IMR-90 (cell line): ENCODE results near the gene TTC1. TPM values are rescaled to one million over a fixed set of nuclear protein-coding genes. Genes with fewer than 3 reads are reported as not detected.

Experiments used
- ATAC-seq: fragments of 200-7000 bp; cut with Tn5 transposase; 2 replicates; pipeline ENCODE4 v1.9.1; 2020; ENCODE audit warnings: low read depth, mild to moderate bottlenecking, moderate library complexity
- BruUV-seq: library from RNA; stranded (reverse); fragments of 400-500 nt; replicated peaks from 2 replicates; lab custom pipeline; 2021; lab: Mats Ljungman, UMichigan
- CTCF ChIA-PET: fragments of 300-600 bp; formaldehyde crosslinking; extraction: SDS; loops from one replicate; lab custom pipeline; 2021; ENCODE audit warnings: antibody characterized with exemption; lab: Yijun Ruan, JAX
- POLR2A ChIA-PET: fragments of 300-600 bp; sonication (Branson Sonifier 250); formaldehyde crosslinking; loops from one replicate; lab custom pipeline; 2022; ENCODE audit warnings: antibody characterized with exemption; ENCODE audit not compliant: unreplicated experiment; lab: Charles Lee
- DNase-seq: peaks from one replicate; pipeline ENCODE4 v3.0.0; 2013
- H2AFZ ChIP-seq: replicated peaks from 2 replicates; pipeline ENCODE3; 2013; ENCODE audit warnings: low read length, mild to moderate bottlenecking; ENCODE audit not compliant: poor library complexity
- H2AK5ac ChIP-seq: 2 replicates; pipeline ENCODE4 v1.6.1; 2013; ENCODE audit warnings: low read depth, low read length, inconsistent platforms
- H2AK9ac ChIP-seq: replicated peaks from 2 replicates; pipeline ENCODE3; 2013; ENCODE audit warnings: mild to moderate bottlenecking, low read depth, low read length, moderate library complexity; ENCODE audit not compliant: poor library complexity
- H2BK120ac ChIP-seq: 2 replicates; pipeline ENCODE4 v1.6.1; 2013; ENCODE audit warnings: low read depth, low read length, inconsistent platforms
- H2BK15ac ChIP-seq: 3 replicates; pipeline ENCODE4 v1.6.1; 2013; ENCODE audit warnings: low read depth, low read length, inconsistent platforms
- H2BK20ac ChIP-seq: 2 replicates; pipeline ENCODE4 v1.6.1; 2013; ENCODE audit warnings: low read depth, mild to moderate bottlenecking, inconsistent platforms, low read length, moderate library complexity
- H2BK5ac ChIP-seq: 2 replicates; pipeline ENCODE4 v1.6.1; 2013; ENCODE audit warnings: mild to moderate bottlenecking, low read depth, low read length, inconsistent platforms; ENCODE audit not compliant: poor library complexity, severe bottlenecking
- H3K14ac ChIP-seq: replicated peaks from 2 replicates; pipeline ENCODE4 v1.6.1; 2013; ENCODE audit warnings: low read depth, low read length, inconsistent platforms
- H3K18ac ChIP-seq: 2 replicates; pipeline ENCODE4 v1.6.1; 2013; ENCODE audit warnings: low read depth, low read length, control low read depth
- H3K23ac ChIP-seq: 2 replicates; pipeline ENCODE4 v1.6.1; 2013; ENCODE audit warnings: low read depth, low read length, inconsistent platforms
- H3K27ac ChIP-seq: 2 replicates; pipeline ENCODE4 v1.5.1; 2013; ENCODE audit warnings: mild to moderate bottlenecking, control low read depth, low read length; ENCODE audit not compliant: insufficient read depth
- H3K27me3 ChIP-seq: 2 replicates; pipeline ENCODE4 v1.6.1; 2013; ENCODE audit warnings: low read length; ENCODE audit not compliant: control insufficient read depth, insufficient read depth
- H3K36me3 ChIP-seq: 2 replicates; pipeline ENCODE4 v1.6.1; 2013; ENCODE audit warnings: low read length, mixed read lengths; ENCODE audit not compliant: control insufficient read depth, insufficient read depth
- H3K4ac ChIP-seq: 2 replicates; pipeline ENCODE4 v1.6.1; 2013; ENCODE audit warnings: low read depth, low read length, inconsistent platforms
- H3K4me1 ChIP-seq: 2 replicates; pipeline ENCODE4 v1.6.1; 2013; ENCODE audit warnings: low read length, mixed read lengths; ENCODE audit not compliant: control insufficient read depth, insufficient read depth
- H3K4me2 ChIP-seq: 2 replicates; pipeline ENCODE4 v1.6.1; 2013; ENCODE audit warnings: low read depth, mild to moderate bottlenecking, control low read depth, low read length, moderate library complexity
- H3K4me3 ChIP-seq: 2 replicates; pipeline ENCODE4 v1.5.1; 2013; ENCODE audit warnings: low read depth, mild to moderate bottlenecking, control low read depth, low read length, moderate library complexity; ENCODE audit not compliant: insufficient read depth
- H3K56ac ChIP-seq: 2 replicates; pipeline ENCODE4 v1.6.1; 2013; ENCODE audit warnings: low read length, inconsistent platforms; ENCODE audit not compliant: insufficient read depth; ENCODE audit errors: extremely low read depth
- H3K79me1 ChIP-seq, 2 experiments: 2 replicates each; pipeline ENCODE4 v1.6.1; 2013; ENCODE audit warnings: low read length in 2 of 2, inconsistent platforms in 1 of 2, low read depth in 1 of 2
- H3K9ac ChIP-seq: 2 replicates; pipeline ENCODE4 v1.6.1; 2013; ENCODE audit warnings: low read depth, low read length, control low read depth
- H3K9me1 ChIP-seq: 2 replicates; pipeline ENCODE4 v1.6.1; 2013; ENCODE audit warnings: low read length, inconsistent platforms; ENCODE audit not compliant: insufficient read depth
- H3K9me3 ChIP-seq: 2 replicates; pipeline ENCODE4 v1.6.1; 2013; ENCODE audit warnings: low read length; ENCODE audit not compliant: control insufficient read depth, insufficient read depth
- H4K20me1 ChIP-seq: 2 replicates; pipeline ENCODE4 v1.6.1; 2013; ENCODE audit warnings: low read length, inconsistent platforms; ENCODE audit not compliant: insufficient read depth
- H4K5ac ChIP-seq: 2 replicates; pipeline ENCODE4 v1.6.1; 2013; ENCODE audit warnings: mild to moderate bottlenecking, low read depth, low read length, control low read depth
- H4K8ac ChIP-seq, 2 experiments: 2 replicates each; pipeline ENCODE4 v1.6.1; 2013; ENCODE audit warnings: low read depth in 2 of 2, low read length in 2 of 2, control low read depth in 1 of 2, inconsistent platforms in 1 of 2
- H4K91ac ChIP-seq: 2 replicates; pipeline ENCODE4 v1.6.1; 2013; ENCODE audit warnings: low read depth, low read length, inconsistent platforms; ENCODE audit not compliant: insufficient read depth
- CEBPB ChIP-seq: IDR thresholded peaks from 2 replicates; pipeline ENCODE4 v1.6.1; 2012; ENCODE audit warnings: low read depth, low read length, improper control_type of control experiment
- CTCF ChIP-seq: conservative IDR thresholded peaks from 2 replicates; pipeline ENCODE4 v1.5.1; 2012; ENCODE audit warnings: mild to moderate bottlenecking, low read depth, low read length, improper control_type of control experiment
- WGBS, 2 experiments: methylation state at CpG; one replicate each; pipeline versions ENCODE4 v1.1.5 to v1.1.7; 2013; ENCODE audit warnings: missing lambda C conversion rate in 2 of 2; ENCODE audit not compliant: insufficient read length in 1 of 2; ENCODE audit errors: extremely low coverage in 2 of 2; 5-methylcytosine and 5-hydroxymethylcytosine counted together
- dilution Hi-C: fragments of 300-500 bp; cut with HindIII; formaldehyde crosslinking; loops from one replicate; pipeline ENCODE4 v1.14.3; 2018; ENCODE audit warnings: low sequenced_read_pairs; ENCODE audit not compliant: unreplicated experiment
- in situ Hi-C: fragments of 300-500 bp; cut with MboI; formaldehyde crosslinking; loops from 3 replicates; pipeline ENCODE4 v1.14.3; 2019; ENCODE audit warnings: low sequenced_read_pairs, inconsistent platforms, mixed read lengths
- intact Hi-C: fragments of 100-400 bp; cut with micrococcal nuclease; formaldehyde crosslinking; loops from 2 replicates; pipeline ENCODE4 v1.10.0; 2022
- polyA plus RNA-seq, 3 experiments: library from polyadenylated mRNA; depleted of rRNA; stranded (reverse); fragments of >200 nt; gene quantifications; 2 replicates each; pipeline ENCODE4 v1.2.3, GENCODE V29; 2012; ENCODE audit warnings: low replicate concordance in 1 of 3
- total RNA-seq: library from RNA; depleted of rRNA; stranded (reverse); fragments of >200 nt; gene quantifications from 2 replicates; pipeline ENCODE4 v1.2.3, GENCODE V29; 2012

TTC1 gene
- total and polyA plus RNA-seq, 2 of the 4 experiments (the other 2 are of a cell fraction), result 23.1 to 41.1 TPM

GRCh38 chr5:160092514-160092913 lies 83.6 kb downstream of the TTC1 start:
- ATAC-seq, result no peak
- no peak overlapping the region for H4K8ac ChIP-seq
- no peak overlapping the region for H3K4me3 ChIP-seq
- H3K9ac ChIP-seq, result no peak overlapping the region
- H3K9me3 ChIP-seq, result no peaks in the 10 kb centered on the region
- in situ Hi-C loops (no loop called here), dilution Hi-C loops (no loop called here), intact Hi-C loops (no loop called here)
- no peak for TF ChIP-seq CTCF
- TF ChIP-seq CEBPB, result no peak
- no peak overlapping the region for H4K91ac ChIP-seq
- H3K23ac ChIP-seq, result 0 out of 2 replicates have a peak overlapping the region, but pooled peaks have one; percentile 8
- no peaks in the 10 kb centered on the region for H4K20me1 ChIP-seq
- H3K9me1 ChIP-seq, result no peaks in the 10 kb centered on the region; the same call in 1 of the 2 replicates
- H3K4me2 ChIP-seq, result no peak overlapping the region
- no peak for DNase-seq
- H3K27me3 ChIP-seq, result no peaks in the 10 kb centered on the region
- no CpG with 5 or more reads among the region's 7 CpGs for WGBS, 2 experiments
- H3K36me3 ChIP-seq, result peaks cover 12% of the 10 kb centered on the region
- H3K18ac ChIP-seq, result no peak overlapping the region
- no peak overlapping the region for H2AK5ac ChIP-seq
- H2BK120ac ChIP-seq, result no peak overlapping the region
- ChIA-PET POLR2A (no interaction called here), CTCF (no interaction called here)
- H3K4me1 ChIP-seq, result no peaks in the 10 kb centered on the region
- H3K4ac ChIP-seq, result no peak overlapping the region
- no peak overlapping the region for H3K27ac ChIP-seq
- no peak overlapping the region for H3K14ac ChIP-seq
- no peak overlapping the region for H4K5ac ChIP-seq
- no peak overlapping the region for H2BK20ac ChIP-seq
- H2BK5ac ChIP-seq, result no peak overlapping the region
- no peak overlapping the region for H3K56ac ChIP-seq
- no TSS peak for BruUV-seq
- H2AFZ ChIP-seq, result no peak overlapping the region
- H3K79me1 ChIP-seq, result peaks cover 25 to 41% of the 10 kb centered on the region in 2 experiments
- H2AK9ac ChIP-seq, result no peak overlapping the region
- H2BK15ac ChIP-seq, result no peak overlapping the region
